NCI-H345 treated with DMSO at 0.1 percent for 48 hours (cell line): ENCODE data around the gene SNAI3.
A peak's percentile ranks its signal among the peaks of the same experiment; 100 is the strongest.

Source experiments
- DNase-seq: peaks from one replicate; lab custom pipeline; 2025; ENCODE audit not compliant: unreplicated experiment; lab: John Stamatoyannopoulos, UW

SNAI3 gene

DNA sequence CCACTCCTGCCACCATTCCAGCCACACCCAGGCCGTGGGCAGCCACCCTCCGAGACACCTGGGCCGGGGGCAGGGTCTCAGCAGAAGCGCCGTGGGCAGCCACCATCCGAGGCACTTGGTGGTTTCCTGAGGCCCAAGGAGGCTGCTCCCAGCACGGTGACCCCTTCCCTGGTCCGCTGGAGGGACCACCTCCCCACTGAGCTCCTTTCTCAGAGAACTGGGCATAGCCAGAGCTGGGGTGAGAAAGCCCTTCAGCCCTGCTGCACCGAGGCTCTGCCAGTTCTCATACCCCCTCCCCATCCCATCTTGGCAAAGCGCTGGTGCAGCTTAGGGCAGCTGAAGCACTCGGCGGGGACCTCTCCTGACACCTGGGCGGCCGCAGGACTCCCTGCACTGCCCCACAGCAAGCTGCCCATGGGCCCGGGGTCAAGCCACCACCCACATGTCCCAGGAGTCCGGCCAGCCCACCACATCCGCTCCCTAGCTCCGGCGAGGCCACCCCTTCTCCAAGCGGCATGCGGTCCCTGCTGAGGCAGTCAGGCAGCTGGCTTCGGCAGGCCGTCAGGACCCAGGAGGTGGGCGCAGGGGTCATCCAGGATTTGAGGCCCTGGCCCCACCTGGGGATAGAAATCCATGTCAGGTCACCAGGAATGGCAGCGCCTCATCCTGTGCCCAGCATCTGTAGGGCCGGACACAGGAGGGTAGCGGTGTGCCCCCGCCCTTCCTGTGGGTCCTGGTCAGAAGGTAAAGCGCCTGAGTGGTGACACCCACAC lies 34.1 kb downstream of the SNAI3 start:
- no peak for DNase-seq

DNA sequence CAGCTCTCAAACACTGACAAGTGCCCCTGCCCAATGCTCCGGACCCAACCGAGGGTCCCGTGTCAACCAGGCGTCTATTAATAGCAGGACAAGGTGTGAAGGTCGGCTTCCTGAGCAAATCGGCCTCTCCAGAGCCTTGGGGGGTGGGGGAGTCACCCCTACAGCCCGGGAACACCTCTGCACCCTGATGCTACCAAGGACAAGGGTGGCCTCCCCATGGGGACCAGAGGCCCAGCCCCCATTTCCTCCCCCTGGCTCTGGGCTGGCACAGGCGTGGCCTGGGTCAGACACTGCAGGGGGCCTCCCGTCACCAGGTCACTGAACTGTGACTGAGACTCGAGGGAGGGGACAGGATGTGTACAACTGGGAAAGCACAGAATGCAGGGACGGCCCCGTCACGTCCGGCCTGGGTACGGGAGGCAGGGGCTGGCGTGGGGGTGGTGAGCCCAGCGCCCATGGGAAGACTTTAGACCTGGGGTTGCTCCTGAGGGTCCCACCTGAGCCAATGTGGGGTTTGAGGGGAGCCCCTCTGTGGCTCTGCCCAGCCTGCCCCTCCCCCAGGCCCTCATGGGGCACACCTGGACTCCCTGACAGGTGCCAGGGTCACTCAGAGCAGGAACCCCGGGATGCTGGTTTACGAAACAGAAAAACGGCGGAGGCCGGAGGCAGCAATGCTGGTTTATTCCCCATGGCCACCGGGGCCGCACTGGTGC lies 34.9 kb downstream of the SNAI3 start:
- DNase-seq: no peak

DNA sequence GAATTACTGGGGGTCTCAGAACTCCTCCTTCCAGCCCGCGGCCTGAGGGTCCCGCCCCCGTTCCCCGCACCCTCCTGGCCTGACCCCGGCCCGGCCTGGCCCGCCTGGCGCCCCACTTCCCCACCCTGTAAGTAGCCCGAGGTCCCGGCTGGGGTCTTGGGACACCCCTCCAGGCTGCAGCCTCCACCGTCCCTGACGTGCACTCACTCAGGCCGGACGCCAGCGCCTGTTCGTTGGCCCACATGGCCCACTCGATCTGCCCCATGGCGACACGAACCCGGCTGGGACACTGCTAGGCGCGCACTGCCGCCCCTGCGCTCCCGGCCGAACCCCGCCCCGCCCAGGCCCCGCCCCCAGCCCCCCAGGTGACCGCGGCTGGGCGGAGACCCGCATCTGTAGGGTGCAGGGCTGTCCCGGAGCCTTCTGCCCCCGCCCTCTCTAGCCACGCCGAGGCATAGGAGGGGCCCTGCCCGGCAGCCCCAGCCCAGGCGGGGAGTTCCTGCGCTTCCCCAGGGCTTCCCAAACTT lies 35.5 kb downstream of the SNAI3 start, which contains the start of gene CYBA:
CYBA (minus strand) TSS at position 305 of the 527 bp plus-strand sequence; CDS start at position 265, 40 bp downstream.
- no peak for DNase-seq

DNA sequence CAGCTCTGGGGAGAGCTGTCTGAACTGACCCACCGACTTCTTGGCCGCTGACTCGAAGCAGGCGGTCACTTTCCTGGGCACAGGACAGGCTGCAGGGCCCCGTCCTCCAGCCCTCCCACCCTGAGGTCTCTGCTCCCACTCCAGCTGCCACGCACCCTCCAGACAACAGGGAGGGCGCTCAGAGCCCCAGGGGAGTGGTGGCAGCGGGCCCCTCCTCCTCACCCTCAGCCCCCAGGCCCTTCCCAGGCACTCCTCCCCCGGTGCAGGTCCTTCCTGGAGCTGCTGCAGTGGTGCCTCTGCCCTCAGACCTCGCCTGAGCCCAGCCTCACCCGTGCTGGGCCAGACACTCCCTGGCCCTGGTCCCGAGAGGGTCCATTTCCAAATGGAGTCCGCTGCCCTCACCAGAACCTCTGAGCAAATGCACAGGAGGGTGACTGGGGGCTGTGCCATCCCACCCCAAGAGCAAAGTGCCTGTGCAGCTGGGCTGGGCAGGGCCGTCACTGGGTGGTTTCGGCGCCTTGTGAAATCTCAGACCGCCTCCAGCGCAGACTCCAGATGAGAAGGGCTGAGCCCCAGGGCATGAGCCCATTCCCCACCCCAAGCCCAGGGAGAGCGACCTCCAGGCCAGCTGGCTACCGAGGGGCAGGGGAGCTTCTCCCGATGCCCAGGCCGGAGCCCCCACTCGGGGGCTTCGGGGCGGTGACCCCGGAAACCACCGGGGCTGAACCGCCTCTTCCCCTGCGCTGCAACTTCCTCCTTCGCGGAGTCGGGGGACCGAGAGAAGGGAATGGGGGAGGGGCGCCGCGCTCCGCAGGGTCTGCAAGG lies 36.2 kb downstream of the SNAI3 start:
- DNase-seq: no peak

DNA sequence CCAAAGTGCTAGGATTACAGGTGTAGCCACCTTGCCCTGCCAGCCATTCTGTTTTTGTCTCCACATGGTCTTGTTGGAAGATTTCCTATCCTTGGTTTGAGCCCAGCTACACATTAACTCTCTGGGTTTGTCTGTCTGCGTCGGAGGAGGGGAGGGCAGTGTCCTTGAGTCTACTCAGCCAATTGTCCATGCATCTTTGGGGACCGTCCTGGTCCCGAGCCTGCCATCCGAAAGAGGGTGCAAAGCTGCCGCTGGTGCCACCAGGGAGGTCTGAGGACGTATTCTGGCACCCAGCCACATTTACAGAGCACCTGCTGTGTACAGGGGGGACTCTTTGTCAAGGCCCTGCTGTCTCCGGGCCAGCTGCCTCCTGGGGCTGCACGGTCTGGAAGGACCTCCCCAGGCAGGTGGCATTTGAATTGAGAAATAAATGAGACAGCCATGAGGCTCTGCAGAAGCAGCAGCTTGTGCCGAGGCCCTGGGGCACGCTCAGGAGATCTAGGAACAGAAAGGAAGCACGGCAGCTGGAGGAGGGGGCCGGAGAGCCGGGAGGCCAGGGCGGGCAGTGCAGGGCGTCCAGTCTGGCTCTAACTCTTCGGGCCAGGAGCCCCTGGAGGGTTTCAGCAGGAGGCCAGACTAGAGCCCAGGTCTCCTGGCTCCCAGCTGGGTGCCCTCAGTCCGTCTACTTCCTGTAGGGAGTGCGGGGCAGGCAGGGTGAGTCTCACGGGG lies 36.9 kb downstream of the SNAI3 start:
- peak; percentile 54 for DNase-seq

DNA sequence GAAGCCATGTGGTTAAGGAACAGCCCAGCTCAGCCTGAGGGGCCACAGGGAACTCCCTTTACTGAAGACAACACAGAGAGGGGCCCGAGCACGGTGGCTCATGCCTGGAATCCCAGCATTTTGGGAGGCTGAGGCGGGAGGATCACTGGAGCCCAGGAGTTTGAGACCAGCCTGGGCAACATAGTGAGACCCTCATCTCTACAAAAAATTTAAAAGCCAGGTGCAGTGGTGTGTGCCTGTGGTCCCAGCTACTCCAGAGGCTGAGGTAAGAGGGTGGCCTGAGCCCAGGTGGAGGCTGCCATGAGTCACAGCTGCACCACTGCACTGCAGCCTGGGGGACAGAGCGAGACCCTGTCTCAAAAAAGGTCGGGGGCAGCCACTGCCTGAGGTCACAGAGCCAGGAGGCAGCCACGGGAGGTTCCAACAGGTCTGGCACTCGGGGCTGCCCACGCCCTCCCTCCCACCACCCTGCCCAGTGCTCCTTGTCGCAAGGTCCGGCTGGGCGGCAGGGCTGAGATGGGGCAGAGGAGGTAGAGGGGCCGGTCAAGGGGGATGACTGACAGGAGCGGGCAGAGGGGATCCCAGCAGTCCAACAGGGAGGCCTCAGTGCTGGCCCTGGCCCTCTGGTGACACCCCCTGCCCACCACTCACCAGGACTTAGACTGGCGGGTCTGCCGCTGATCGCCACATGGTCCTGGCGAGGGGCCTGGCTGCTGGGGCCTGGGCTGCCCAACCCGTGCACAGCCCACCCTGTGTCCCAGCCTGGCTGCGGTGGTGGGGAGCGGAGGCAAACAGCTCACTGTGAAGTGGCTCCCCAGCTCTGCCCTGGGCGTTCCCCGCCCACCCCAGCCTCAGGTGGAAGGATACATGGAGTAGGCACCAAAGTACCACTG lies 38.9 kb downstream of the SNAI3 start:
- DNase-seq: no peak

DNA sequence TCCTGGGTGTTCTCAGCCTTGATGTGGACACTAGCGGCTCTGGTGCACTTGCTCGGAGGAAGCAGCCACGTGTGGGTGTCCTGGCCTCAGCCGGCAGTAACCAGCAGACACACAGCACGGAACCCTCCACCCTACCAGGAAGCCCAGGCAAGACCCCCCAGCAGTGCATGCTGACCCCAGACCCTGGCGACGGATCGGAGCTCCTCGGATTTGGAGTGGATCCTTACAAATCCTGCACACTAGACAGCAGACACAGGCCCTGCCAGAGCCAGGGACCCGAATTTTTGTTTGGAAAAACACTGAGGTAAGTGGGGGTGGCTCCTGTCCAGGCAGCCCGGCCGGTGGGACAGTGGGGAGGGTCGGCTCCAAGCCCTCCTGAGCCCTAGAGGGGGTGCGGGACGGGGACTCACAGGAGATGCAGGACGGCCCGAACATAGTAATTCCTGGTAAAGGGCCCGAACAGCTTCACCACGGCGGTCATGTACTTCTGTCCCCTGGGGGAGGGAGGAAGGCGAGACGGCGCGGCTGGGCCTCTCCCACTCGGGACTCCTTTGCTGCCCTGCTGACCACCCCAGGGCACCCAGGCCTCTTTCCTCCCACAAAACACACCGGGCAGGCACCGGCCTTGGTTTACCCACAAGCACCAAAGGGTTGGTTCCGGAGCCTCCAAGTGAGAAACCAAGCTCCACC lies 39.8 kb downstream of the SNAI3 start:
- DNase-seq: no peak

DNA sequence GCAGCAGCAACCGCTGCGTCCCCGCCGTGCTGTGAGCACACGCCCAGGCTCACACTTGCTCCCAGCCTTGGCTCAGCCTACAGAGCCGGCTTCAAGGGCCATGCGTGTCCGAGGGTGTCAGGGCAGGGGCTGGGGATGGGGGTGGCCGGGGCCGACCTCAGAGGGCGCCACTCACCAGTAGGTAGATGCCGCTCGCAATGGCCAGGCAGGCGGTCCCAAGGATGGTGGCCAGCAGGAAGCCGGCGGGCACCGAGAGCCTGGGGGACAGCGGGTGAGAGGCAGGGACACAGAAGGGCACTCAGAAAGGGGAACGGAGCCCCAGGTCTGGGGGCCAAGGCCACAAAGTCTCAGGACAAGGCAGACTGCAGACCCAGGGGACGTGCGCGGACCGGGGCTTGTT lies 40.4 kb downstream of the SNAI3 start:
- DNase-seq: no peak

DNA sequence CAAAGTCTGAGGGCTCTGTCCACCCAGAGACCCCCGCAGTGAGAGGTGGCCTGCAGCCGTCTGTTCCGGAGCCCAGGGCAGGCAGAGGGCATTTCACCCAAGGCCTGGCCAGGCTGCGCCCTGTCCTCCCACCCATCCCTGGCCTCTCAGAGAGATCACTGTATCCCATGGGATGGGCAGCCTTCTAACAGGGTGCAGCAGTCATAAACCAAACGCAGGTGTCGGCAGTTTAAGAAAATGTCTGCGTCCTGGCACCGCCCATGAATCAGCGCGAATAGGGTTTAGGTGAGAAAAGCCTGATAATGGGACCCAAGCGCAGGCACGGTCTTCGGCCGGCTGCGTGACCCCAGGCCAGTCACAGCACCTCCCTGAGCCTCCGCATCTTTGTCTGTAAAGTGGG lies 40.9 kb downstream of the SNAI3 start:
- no peak for DNase-seq

DNA sequence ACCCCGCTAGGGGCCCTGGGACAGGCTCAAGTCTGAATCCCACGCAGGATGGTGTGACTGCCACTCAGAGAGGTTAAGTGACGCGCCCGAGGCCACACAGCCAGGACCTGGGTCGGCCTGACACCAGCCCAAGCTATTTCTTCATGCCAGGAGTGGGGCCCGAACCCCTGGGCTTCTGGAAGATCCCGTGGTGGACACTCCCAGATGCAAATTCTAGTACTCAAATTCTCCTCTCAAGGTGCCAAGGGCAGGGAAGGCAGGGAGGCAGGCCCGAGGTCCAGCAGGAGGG lies 42.7 kb downstream of the SNAI3 start:
- DNase-seq: no peak

DNA sequence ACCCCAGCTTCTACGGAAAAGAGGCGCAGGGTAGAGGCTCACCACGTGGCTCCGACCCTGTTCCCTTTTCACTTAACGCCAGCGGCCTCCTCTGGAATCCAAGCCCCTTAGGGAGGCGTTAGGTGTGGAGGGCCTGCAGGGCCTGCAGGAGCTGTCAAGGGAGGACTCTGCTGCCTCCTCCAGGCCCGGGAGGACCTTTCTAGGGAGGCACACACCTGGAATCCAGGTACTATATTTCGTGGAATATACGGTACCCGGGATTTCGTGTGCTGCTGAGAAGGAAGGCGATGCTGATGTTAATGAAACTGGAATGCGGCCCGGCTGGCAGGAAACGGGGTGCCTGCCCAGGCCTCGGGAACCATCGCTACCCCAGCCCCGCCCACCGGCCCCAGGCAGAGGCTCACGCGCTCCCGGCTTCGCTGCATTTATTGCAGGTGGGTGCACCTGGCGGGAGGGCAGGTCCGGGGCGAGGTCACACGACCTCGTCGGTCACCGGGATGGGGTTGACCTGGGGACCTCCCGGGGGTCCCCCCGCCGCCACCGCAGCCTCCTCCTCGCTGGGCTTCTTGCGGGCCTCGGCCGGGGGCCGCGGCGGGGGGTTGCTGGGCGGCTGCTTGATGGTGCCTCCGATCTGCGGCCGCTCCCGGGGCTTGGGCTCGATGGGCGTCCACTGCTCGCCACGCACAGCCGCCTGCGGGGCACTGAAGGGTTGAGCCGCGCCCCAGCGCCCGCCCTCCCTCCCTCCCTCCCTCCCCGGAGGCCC lies 43.2 kb downstream of the SNAI3 start:
- no peak for DNase-seq

DNA sequence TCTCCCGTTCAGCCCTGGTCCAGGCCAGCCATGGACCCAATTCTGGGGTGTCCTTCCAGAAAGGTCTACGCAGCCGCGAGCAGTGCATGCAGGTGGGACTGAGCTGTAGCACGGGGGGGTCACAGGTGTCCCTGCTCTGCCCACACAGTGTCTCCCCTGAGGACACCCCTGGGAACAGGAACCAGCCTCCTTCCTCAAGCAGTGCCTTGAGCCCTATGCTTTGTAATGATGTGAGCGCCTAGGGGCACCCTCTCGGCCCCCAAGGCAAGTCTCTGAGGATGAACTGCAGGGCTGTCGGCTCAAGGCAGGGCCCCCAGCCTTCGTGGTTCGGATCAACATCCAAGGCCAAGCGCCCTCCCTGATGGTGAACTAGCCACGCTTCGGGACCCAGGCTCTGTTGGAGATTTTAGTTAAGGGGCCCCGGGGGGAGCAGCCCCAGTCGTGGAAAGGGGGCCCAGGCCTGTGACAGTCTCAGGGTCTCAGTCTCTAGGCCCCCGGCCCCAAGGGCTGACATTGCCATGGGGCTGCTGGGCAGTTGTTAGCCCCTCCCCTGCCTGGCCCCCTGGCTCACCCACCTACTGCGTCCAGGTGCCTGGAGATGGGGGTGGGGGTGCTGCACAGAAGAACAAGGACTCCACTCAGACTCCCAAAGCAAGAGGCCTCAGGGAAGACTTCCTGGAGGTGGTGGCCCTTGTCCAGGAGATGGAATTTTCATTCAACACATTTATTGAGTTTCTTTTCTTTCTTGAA lies 45.6 kb downstream of the SNAI3 start:
- no peak for DNase-seq

DNA sequence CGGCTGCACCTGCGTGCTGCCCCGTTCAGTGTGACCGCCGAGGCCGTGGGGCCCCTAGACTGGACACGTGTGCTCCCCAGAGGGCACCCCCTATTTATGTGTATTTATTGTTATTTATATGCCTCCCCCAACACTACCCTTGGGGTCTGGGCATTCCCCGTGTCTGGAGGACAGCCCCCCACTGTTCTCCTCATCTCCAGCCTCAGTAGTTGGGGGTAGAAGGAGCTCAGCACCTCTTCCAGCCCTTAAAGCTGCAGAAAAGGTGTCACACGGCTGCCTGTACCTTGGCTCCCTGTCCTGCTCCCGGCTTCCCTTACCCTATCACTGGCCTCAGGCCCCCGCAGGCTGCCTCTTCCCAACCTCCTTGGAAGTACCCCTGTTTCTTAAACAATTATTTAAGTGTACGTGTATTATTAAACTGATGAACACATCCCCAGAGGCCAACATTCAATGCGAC lies 46.2 kb downstream of the SNAI3 start:
- no peak for DNase-seq

DNA sequence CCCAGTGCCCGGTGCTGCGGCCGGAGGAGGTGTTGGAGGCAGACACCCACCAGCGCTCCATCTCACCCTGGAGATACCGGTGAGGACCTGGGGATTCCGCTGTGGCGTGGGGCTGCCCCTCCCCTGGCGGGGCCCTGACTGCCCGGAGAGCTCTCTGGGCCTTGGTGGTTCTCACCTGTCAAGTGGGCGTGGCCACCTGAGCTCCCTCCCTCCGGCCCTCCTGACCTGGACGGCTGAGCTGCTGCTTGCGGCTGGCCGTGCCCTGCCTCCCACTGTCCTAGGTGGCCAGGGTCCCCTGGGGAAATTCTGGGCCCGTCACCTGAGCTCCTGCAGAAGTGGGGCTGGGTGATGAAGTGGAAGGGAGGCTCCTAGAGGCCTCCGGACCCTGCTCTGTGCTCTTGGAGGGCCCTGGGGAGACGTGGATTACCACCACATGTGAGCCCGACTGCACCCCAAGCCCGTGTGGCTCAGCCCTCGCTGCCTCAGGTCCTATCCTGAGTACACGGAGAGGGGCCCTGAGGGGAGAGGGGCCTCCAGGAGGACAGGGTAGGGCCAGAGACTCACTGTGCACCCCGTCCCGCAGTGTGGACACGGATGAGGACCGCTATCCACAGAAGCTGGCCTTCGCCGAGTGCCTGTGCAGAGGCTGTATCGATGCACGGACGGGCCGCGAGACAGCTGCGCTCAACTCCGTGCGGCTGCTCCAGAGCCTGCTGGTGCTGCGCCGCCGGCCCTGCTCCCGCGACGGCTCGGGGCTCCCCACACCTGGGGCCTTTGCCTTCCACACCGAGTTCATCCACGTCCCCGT lies 46.9 kb downstream of the SNAI3 start:
- no peak for DNase-seq

DNA sequence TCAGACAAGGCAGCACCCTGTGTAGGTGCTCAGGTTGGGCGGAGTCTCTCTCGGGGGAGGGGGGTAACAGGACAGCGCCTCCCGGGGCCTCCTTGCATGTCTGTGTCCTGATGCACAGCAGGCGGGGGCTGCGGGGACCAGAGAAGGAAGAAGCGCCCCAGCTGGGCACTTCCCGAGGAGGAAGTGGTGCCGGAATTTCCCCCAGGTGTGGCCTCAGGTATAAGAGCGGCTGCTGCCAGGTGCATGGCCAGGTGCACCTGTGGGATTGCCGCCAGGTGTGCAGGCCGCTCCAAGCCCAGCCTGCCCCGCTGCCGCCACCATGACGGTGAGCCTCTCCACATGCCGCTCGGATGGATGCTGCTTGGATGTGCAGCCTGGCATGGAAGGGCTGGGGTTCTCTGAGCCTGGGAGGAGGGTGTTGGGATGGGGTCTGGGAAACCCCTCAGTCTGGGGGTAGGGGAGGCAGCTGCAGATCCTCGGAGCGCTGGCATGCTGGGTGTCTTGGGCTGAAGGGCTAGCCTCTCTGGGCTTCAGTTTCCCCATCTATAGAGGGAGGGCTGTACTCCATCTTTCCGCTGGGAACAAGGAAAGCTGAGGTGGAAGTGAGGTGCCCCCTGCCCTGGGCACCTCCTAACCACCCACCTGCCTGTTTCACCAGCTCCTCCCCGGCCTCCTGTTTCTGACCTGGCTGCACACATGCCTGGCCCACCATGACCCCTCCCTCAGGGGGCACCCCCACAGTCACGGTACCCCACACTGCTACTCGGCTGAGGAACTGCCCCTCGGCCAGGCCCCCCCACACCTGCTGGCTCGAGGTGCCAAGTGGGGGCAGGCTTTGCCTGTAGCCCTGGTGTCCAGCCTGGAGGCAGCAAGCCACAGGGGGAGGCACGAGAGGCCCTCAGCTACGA lies 47.7 kb downstream of the SNAI3 start, which contains the start of gene IL17C:
IL17C (plus strand) TSS at position 250 of the 908 bp plus-strand sequence; CDS start at position 320, 70 bp downstream.
- peak; percentile 27 for DNase-seq
